Suprapubic skin (tissue), 4 donors: ENCODE data around the gene DMRTC1B.
"Not testable (repeated sequence)": the region's sequence is repeated elsewhere in the genome, so short reads cannot be mapped to it uniquely, and the experiment has no call there.

Experiments used
- CTCF ChIP-seq, 2 donors: fragments of 200-600 bp in 1 of 2; fragments of 450-650 bp in 1 of 2; sonication (generic) in 1 of 2; IDR thresholded peaks; one replicate each; pipeline ENCODE4 v1.5.1; 2016 to 2019; ENCODE audit warnings: antibody characterized with exemption in 2 of 2, mild to moderate bottlenecking in 1 of 2, moderate library complexity in 1 of 2
- POLR2A ChIP-seq, 2 donors: fragments of 450-650 bp; IDR thresholded peaks; one replicate each; pipeline ENCODE4 v1.6.1; 2017; ENCODE audit warnings: antibody characterized with exemption in 2 of 2, mild to moderate bottlenecking in 2 of 2, moderate library complexity in 2 of 2
- POLR2AphosphoS5 ChIP-seq, 3 donors: sonication (generic); formaldehyde crosslinking; IDR thresholded peaks; one replicate each; pipeline ENCODE4 v1.6.1; 2017; ENCODE audit warnings: antibody characterized with exemption in 3 of 3

- not testable (repeated sequence) for TF ChIP-seq CTCF, POLR2A, POLR2AphosphoS5 (IDR thresholded peaks at IDR 0.05)
Measured at GRCh38 chrX:72733636-72734035, 43.1 kb upstream of the DMRTC1B start.
